BJ (cell line): ENCODE data around the gene MYBPC1. TPM values are rescaled to one million over a fixed set of nuclear protein-coding genes. Genes with fewer than 3 reads are reported as not detected.
"Not testable (repeated sequence)": the region's sequence is repeated elsewhere in the genome, so short reads cannot be mapped to it uniquely, and the experiment has no call there.

Experiments
- CTCF ChIA-PET: fragments of 350-600 bp; formaldehyde crosslinking; extraction: SDS; loops from one replicate; lab custom pipeline; 2021; ENCODE audit warnings: antibody characterized with exemption, inconsistent platforms; lab: Yijun Ruan, JAX
- POLR2A ChIA-PET: fragments of 300-600 bp; sonication (Branson Sonifier 250); formaldehyde crosslinking; extraction: SDS; loops from one replicate; lab custom pipeline; 2021; ENCODE audit warnings: antibody characterized with exemption; lab: Charles Lee
- DNase-seq: peaks from one replicate; pipeline ENCODE4 v3.0.0-alpha.2; 2011; ENCODE audit warnings: low read depth
- H3K27me3 ChIP-seq: 2 replicates; pipeline ENCODE4 v1.6.0; 2011; ENCODE audit warnings: low read length; ENCODE audit not compliant: control insufficient read depth, insufficient read depth
- H3K36me3 ChIP-seq: 2 replicates; pipeline ENCODE4 v1.5.1; 2011; ENCODE audit warnings: low read length; ENCODE audit not compliant: control insufficient read depth, insufficient read depth
- H3K4me3 ChIP-seq: 2 replicates; pipeline ENCODE4 v1.5.1; 2011; ENCODE audit warnings: low read depth, mild to moderate bottlenecking, control low read depth, low read length
- CTCF ChIP-seq: IDR thresholded peaks from 2 replicates; pipeline ENCODE4 v1.5.1; 2011; ENCODE audit warnings: low read depth, mild to moderate bottlenecking, control low read depth, inconsistent platforms, low read length, moderate library complexity; ENCODE audit not compliant: insufficient read depth
- polyA plus RNA-seq: library from polyadenylated mRNA; depleted of rRNA; stranded (reverse); fragments of >200 nt; gene quantifications from 2 replicates; pipeline ENCODE4 v1.2.3, GENCODE V29; 2011

Gene MYBPC1
- polyA plus RNA-seq, 1 experiment, result not detected

- Histone ChIP-seq H3K36me3 (no peaks in the 10 kb centered on the region), H3K4me3 (no peak overlapping the region), H3K27me3 (no peaks in the 10 kb centered on the region)
- TF ChIP-seq CTCF, result no peak
- ChIA-PET CTCF (interaction anchor here (0.5 kb wide), 1 partner anchor 1421 kb away, joined by 3 read pairs; no protein-coding TSS in a partner anchor), POLR2A (no interaction called here)
- no peak for DNase-seq
These were observed 58.3 kb downstream of the MYBPC1 start for GRCh38 chr12:101653030-101653429.

- H3K27me3 ChIP-seq, result no peaks in the 10 kb centered on the region
- DNase-seq, result no peak
- CTCF ChIA-PET, result no interaction called here
- H3K36me3 ChIP-seq, result no peaks in the 10 kb centered on the region
- POLR2A ChIA-PET, result no interaction called here
- no peak overlapping the region for H3K4me3 ChIP-seq
- TF ChIP-seq CTCF, result no peak
These were observed 58.7 kb downstream of the MYBPC1 start for GRCh38 chr12:101653503-101653902.

- no peaks in the 10 kb centered on the region for H3K27me3 ChIP-seq
- TF ChIP-seq CTCF, result no peak
- H3K36me3 ChIP-seq, result no peaks in the 10 kb centered on the region
- no peak overlapping the region for H3K4me3 ChIP-seq
- no peak for DNase-seq
- ChIA-PET CTCF (interaction anchor here (0.6 to 1.0 kb wide), 2 partner anchors 15 to 497 kb away, joined by 3 to 4 read pairs; no protein-coding TSS in a partner anchor), POLR2A (no interaction called here)
These were observed 59.7 kb downstream of the MYBPC1 start for GRCh38 chr12:101654442-101654841.

- ChIA-PET CTCF (interaction anchor here (0.7 to 1.0 kb wide), 2 partner anchors 15 to 105 kb away, joined by 3 to 4 read pairs; no protein-coding TSS in a partner anchor), POLR2A (no interaction called here)
- DNase-seq, result no peak
- TF ChIP-seq CTCF, result no peak
- no peak overlapping the region for H3K4me3 ChIP-seq
- H3K27me3 ChIP-seq, result no peaks in the 10 kb centered on the region
- no peaks in the 10 kb centered on the region for H3K36me3 ChIP-seq
These were observed 60.6 kb downstream of the MYBPC1 start for GRCh38 chr12:101655393-101655792.

GRCh38 chr12:101660662-101661061 lies 65.9 kb downstream of the MYBPC1 start:
- DNase-seq, CTCF ChIA-PET, H3K27me3 ChIP-seq, POLR2A ChIA-PET, H3K36me3 ChIP-seq, H3K4me3 ChIP-seq: not testable (repeated sequence)

GRCh38 chr12:101663298-101663697 lies 68.5 kb downstream of the MYBPC1 start:
- DNase-seq, result no peak
- TF ChIP-seq CTCF, result no peak
- no peaks in the 10 kb centered on the region for H3K36me3 ChIP-seq
- ChIA-PET POLR2A (no interaction called here), CTCF (interaction anchor here (0.6 to 0.9 kb wide), 2 partner anchors 35 to 580 kb away, joined by 3 to 4 read pairs; no protein-coding TSS in a partner anchor)
- H3K27me3 ChIP-seq, result no peaks in the 10 kb centered on the region
- no peak overlapping the region for H3K4me3 ChIP-seq
